IPS-20b (cell line): ENCODE data around the gene SLC9C1.

Experiments
- H3K27ac ChIP-seq: one replicate; pipeline ENCODE4 v1.5.1; 2013; ENCODE audit warnings: low read length
- H3K27me3 ChIP-seq: 2 replicates; pipeline ENCODE4 v1.6.1; 2013; ENCODE audit warnings: mild to moderate bottlenecking, low read length, inconsistent platforms; ENCODE audit not compliant: insufficient read depth
- H3K36me3 ChIP-seq: 2 replicates; pipeline ENCODE4 v1.6.1; 2013; ENCODE audit warnings: low read depth, mild to moderate bottlenecking, inconsistent platforms, low read length, moderate library complexity; ENCODE audit not compliant: insufficient read depth
- H3K4me1 ChIP-seq: 2 replicates; pipeline ENCODE4 v1.6.1; 2013; ENCODE audit warnings: mild to moderate bottlenecking, control low read depth, inconsistent platforms, low read length, moderate library complexity; ENCODE audit not compliant: insufficient read depth
- H3K4me3 ChIP-seq: 2 replicates; pipeline ENCODE4 v1.5.1; 2013; ENCODE audit warnings: mild to moderate bottlenecking, low read length, inconsistent platforms
- H3K9ac ChIP-seq: 2 replicates; pipeline ENCODE4 v1.6.1; 2013; ENCODE audit warnings: low read depth, mild to moderate bottlenecking, inconsistent platforms, low read length, moderate library complexity
- H3K9me3 ChIP-seq: 2 replicates; pipeline ENCODE4 v1.6.1; 2013; ENCODE audit warnings: mild to moderate bottlenecking, low read depth, low read length, inconsistent platforms; ENCODE audit not compliant: insufficient read depth

Gene SLC9C1

DNA sequence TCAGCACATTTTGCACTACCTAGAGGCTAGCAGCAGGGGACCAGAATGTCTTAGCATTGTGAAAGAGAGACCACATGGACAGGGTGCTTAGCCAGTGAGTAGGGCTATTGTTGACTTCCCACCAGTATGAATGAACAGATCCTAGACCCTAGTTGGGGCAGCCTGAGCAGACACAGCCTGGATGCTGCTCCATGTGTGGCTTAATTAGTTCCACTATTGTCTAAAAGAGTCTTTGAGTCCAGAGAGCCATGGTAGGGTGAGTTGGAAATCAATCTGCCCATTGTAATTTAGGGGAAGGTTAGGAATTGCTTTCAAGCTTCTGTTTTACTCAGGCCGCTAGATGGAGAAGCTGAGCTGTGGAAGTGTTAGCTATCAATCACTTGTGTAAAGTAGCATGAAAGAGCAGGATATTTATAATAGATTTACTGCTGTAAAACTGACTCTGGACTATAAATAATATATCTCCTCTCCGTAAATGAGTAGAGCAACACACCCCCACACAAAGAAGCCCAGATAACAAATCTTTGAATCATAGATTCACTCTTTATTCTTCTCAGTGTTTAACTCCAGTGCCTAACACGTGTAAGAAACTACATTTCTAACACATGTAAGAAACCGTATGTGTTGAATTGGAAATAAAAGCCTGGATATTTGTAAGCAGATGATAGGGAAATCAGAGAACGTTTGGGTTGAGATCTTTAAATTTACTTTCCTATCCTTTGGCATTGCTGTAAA lies 156.9 kb downstream of the SLC9C1 start:
- Histone ChIP-seq H3K9ac (peak overlapping the region; percentile 44), H3K9me3 (no peaks in the 10 kb centered on the region), H3K27me3 (no peaks in the 10 kb centered on the region), H3K4me3 (no peak overlapping the region), H3K36me3 (no peaks in the 10 kb centered on the region), H3K27ac (no peak overlapping the region), H3K4me1 (peaks cover 30% of the 10 kb centered on the region; the same call in 1 of the 2 replicates)

DNA sequence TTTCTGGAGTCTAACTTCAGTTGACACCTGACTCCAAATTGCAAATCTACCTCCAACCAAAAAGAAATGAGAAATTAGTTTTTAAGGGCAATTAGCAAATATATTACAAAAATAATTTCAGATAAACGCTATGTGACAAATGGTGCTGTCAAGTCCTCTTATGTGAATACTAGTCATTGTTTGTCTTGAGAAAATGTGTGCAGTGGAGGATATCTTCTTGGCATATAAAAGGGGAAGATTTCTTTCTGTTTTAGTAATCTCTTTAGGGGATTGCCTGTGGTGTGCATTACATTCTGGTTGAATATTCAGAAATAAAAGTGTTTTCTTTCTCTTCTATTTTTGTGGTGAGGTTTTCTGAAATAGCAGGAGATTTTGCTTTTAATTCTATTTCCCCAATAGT lies 158.0 kb downstream of the SLC9C1 start:
- Histone ChIP-seq H3K36me3 (no peaks in the 10 kb centered on the region), H3K9me3 (no peaks in the 10 kb centered on the region), H3K27ac (no peak overlapping the region), H3K9ac (0 out of 2 replicates have a peak overlapping the region, but pooled peaks have one; percentile 17), H3K4me1 (peaks cover 30% of the 10 kb centered on the region; the same call in 1 of the 2 replicates), H3K27me3 (no peaks in the 10 kb centered on the region), H3K4me3 (no peak overlapping the region)

DNA sequence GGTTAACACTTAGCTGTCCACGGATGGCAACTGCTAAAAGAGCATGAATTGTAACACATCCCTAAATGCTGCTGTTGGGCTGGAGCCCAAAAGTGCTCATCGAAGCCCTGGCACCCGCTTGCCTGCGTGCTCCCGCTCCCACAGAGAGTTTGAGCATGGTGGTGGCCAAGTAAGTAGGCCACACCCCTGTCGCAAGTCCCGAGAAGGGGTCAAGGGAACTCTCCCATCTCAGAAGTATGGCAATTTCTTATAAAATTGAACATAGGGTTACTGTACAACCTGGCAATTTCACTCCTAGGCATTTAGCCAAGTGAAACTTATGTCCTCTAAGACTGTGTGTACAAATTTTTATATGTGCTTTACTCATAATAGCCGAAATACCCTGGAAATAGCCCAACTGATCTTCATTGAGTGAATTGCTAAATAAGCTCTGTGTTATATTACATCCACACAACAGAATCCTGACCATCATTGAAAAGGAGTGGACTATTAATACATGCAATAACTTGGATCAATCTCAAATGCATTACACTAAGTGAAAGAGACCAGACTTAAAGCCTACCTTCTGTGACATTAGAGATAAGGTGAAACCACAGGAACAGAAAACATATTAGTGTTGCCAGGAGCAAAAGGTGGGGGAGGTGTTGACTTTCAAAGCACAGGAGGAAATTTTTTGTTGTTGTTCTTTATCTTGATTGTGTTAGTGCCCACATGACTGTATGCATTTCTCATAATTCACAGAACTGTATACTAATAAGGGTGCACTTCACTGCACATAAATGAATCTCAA lies 159.5 kb downstream of the SLC9C1 start:
- Histone ChIP-seq H3K36me3 (no peaks in the 10 kb centered on the region), H3K27me3 (no peaks in the 10 kb centered on the region), H3K4me1 (peaks cover 30% of the 10 kb centered on the region; the same call in 1 of the 2 replicates), H3K4me3 (no peak overlapping the region), H3K9ac (no peak overlapping the region), H3K27ac (no peak overlapping the region), H3K9me3 (no peaks in the 10 kb centered on the region)

DNA sequence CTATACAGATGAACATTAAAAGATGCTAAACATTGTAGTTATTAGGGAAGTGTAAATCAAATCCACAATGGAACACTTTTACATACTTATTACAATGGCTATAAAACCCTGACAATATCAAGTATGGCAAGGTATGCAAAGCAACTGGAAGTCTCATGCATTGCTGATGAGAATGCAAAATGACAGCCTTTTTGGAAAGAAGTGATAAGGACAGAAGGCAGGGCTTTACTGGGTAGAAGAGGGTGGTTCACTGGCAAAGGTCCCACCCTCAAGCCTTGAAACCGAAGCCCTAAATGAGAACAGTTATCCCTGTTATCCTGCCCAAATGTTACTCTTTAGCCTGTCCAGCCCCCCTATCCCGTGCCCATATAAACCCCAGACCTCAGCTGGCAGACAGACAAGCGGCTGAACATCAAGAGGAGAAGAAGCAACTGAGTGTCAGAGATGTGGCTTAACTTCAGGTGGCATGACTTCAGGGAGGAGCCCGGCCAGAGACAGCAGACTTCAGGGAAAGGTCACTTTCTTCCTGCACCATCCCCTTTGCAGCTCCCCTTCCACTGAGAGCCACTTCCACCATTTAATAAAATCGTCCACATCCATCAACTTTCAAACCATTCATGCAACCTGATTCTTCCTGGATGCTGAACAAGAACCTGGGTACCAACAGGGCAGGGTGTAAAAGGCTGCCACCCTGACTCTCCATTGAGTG lies 160.2 kb downstream of the SLC9C1 start:
- peaks cover 36% of the 10 kb centered on the region for H3K4me1 ChIP-seq
- no peak overlapping the region for H3K4me3 ChIP-seq
- no peaks in the 10 kb centered on the region for H3K27me3 ChIP-seq
- H3K36me3 ChIP-seq, result no peaks in the 10 kb centered on the region
- H3K9ac ChIP-seq, result no peak overlapping the region
- no peaks in the 10 kb centered on the region for H3K9me3 ChIP-seq
- H3K27ac ChIP-seq, result no peak overlapping the region

DNA sequence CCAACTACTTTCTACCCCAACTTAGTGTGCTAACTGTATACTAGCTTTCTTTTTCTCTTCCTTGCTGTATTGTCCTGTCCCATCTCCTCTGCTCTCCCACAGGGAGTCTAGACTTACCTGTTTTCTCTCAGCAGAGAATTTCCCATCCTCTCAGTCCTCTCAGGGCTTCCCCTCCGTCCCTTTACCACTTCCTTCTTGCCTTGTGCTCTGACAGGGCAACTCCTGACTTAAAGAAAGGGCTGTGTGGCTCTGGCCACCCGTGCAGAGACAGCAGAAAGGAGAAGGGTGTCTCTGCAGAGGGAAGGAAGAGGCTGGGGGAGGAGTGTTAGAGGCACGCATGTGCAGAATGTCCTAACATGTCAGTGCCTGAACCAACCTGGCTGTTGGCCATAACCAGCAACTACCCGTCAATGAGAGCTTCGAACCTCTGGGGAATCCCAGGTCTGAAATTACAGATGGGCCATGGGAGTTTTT lies 161.0 kb downstream of the SLC9C1 start, which contains the start of gene GCSAM:
TSS of gene GCSAM (minus strand) at position 274 of the 474 bp plus-strand sequence. CDS start at position 146, 128 bp downstream.
- Histone ChIP-seq H3K9me3 (no peaks in the 10 kb centered on the region), H3K9ac (no peak within 1 kb of the TSS), H3K4me3 (no peak within 1 kb of the TSS), H3K27ac (no peak within 1 kb of the TSS), H3K4me1 (peaks cover 34% of the 10 kb centered on the region), H3K36me3 (no peaks in the 10 kb centered on the region), H3K27me3 (no peaks in the 10 kb centered on the region)

DNA sequence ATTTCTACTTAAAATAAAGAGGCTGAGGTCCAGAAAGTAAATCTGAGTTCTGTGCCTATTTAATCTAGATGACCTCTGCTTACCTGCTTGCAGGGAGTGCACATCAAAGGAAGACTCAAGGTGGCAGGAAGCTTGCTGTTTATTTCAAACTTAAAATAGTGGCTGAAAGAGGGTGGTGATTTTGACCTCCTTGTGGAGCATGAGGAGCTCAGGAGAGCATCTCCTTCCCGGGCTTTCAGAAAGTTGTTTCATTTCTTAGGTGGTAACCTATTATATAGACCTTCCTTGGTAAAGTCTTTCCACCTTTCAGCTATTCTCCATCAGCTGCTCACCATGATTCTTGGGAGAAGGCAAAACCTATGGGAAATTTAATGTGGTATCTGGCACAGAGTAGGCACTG lies 161.5 kb downstream of the SLC9C1 start:
- Histone ChIP-seq H3K9ac (no peak overlapping the region), H3K27ac (no peak overlapping the region), H3K4me3 (no peak overlapping the region), H3K36me3 (no peaks in the 10 kb centered on the region), H3K9me3 (no peaks in the 10 kb centered on the region), H3K4me1 (peaks cover 29% of the 10 kb centered on the region), H3K27me3 (no peaks in the 10 kb centered on the region)

DNA sequence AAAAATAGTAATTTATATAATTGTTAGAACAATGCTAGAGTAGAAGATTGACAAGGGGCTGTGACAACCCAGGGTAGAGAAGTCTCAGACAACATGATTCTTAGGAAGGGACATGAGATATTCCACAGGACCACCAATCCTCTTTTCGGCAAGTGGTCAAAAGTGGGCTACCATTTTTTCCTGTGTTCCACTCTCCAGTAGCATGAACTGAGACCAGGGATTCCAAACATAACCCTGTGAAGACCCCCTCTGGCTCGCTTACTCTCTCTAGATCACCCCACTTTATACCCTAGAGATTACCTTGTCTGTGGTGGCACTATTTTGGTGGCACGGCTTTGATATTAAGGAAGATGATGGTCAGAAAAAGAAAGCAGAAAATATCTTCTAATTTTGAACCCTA lies 161.9 kb downstream of the SLC9C1 start:
- no peak overlapping the region for H3K9ac ChIP-seq
- no peak overlapping the region for H3K27ac ChIP-seq
- H3K36me3 ChIP-seq, result no peaks in the 10 kb centered on the region
- peaks cover 30% of the 10 kb centered on the region for H3K4me1 ChIP-seq
- no peaks in the 10 kb centered on the region for H3K27me3 ChIP-seq
- H3K4me3 ChIP-seq, result no peak overlapping the region
- no peaks in the 10 kb centered on the region for H3K9me3 ChIP-seq

DNA sequence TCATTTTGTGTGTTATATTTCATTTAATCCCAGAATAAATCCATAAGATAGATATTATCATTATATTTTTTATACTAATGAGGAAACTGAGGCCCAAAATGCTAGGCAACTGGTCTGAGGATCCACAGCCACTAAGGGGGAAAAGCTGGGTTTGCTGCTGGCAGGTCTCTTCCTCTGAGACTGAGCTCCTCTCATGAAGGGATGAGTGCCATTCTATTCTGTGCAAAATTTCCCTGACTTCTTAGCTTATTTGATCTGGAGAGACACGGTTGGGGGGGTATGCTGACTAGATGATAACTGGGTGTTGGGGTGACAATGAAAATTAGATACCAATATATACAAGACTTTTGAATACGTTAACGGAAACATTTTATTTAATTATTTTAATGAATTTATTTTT lies 162.9 kb downstream of the SLC9C1 start:
- H3K27me3 ChIP-seq, result no peaks in the 10 kb centered on the region
- H3K9ac ChIP-seq, result no peak overlapping the region
- no peaks in the 10 kb centered on the region for H3K9me3 ChIP-seq
- H3K4me3 ChIP-seq, result no peak overlapping the region
- no peaks in the 10 kb centered on the region for H3K36me3 ChIP-seq
- H3K27ac ChIP-seq, result no peak overlapping the region
- H3K4me1 ChIP-seq, result peaks cover 30% of the 10 kb centered on the region

DNA sequence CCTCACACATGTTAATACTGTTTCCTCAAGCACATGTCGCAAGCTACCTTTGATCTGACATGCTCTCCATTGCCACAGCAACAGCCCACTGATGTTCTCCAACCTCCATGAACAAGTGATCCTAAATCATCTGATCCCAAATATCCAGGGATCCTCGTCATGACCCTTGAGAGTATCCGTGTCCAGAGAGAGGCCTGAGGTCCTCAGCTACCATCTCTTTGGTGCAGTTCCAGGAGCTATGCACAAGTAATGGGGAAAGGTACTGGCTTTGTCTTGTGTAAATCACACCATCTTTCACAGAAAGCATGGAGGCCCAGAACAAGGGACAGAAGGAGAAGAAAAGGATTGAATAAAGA lies 163.4 kb downstream of the SLC9C1 start:
- Histone ChIP-seq H3K9me3 (no peaks in the 10 kb centered on the region), H3K4me1 (peaks cover 30% of the 10 kb centered on the region), H3K36me3 (no peaks in the 10 kb centered on the region), H3K27ac (no peak overlapping the region), H3K9ac (no peak overlapping the region), H3K27me3 (no peaks in the 10 kb centered on the region), H3K4me3 (no peak overlapping the region)

DNA sequence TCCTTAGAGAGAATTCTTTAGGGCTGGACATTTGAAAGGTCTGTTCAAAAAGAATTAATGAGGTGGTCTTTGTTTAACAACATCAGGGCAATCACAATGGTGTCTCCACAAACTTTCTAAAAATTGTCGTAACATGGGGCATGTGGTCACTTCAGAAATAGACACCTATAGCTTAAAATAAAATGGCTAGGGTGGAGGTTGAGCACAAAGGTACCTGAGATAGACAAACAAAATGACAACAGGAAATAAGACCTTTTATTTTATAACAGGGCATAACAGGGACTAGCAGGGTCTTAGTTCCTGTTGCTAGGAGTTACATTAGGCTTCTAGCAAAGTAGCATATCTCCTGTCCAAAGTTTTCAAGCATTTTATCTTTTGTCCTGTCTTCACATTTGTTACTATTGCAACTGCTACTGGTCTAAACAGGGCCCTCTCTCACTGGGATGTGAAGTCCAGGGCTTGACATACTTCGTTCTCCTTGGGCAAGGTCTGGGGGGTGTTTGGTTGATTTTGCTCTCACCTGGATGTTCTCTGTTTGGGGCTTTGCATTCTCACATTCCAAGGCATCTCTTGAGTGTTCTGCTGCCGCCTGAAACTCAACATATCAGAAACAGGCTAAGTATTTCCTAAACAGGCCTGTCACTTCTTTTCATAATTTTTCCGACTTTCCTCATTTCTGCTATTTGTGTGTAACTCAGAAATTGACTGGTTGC lies 163.9 kb downstream of the SLC9C1 start:
- H3K27me3 ChIP-seq, result no peaks in the 10 kb centered on the region
- H3K4me3 ChIP-seq, result no peak overlapping the region
- no peak overlapping the region for H3K9ac ChIP-seq
- no peak overlapping the region for H3K27ac ChIP-seq
- no peaks in the 10 kb centered on the region for H3K9me3 ChIP-seq
- H3K4me1 ChIP-seq, result peaks cover 35% of the 10 kb centered on the region
- H3K36me3 ChIP-seq, result no peaks in the 10 kb centered on the region
